Choroid plexus epithelial cell (primary cell): ENCODE data around the gene MTOR.
"Not testable (repeated sequence)": the region's sequence is repeated elsewhere in the genome, so short reads cannot be mapped to it uniquely, and the experiment has no call there.

Experiments used
- DNase-seq: peaks from one replicate; pipeline ENCODE4 v3.0.0-alpha.2; 2010; ENCODE audit warnings: low read depth
- H3K4me3 ChIP-seq: 2 replicates; pipeline ENCODE4 v1.5.1; 2011; ENCODE audit warnings: low read depth, mild to moderate bottlenecking, control low read depth, low read length, moderate library complexity
- CTCF ChIP-seq: conservative IDR thresholded peaks from 2 replicates; pipeline ENCODE4 v1.5.1; 2011; ENCODE audit warnings: low read depth, mild to moderate bottlenecking, control low read depth, inconsistent platforms, low read length, moderate library complexity

Gene MTOR

GRCh38 chr1:11080931-11081330, 181.4 kb downstream of the MTOR start:
- DNase-seq = no peak
- H3K4me3 ChIP-seq = no peak overlapping the region
- TF ChIP-seq CTCF = no peak

GRCh38 chr1:11078631-11079030, 183.7 kb downstream of the MTOR start:
- no peak overlapping the region for H3K4me3 ChIP-seq
- no peak for DNase-seq
- TF ChIP-seq CTCF = no peak

- DNase-seq, H3K4me3 ChIP-seq: not testable (repeated sequence)
Observed at GRCh38 chr1:11073398-11073797, 189.0 kb downstream of the MTOR start.

- DNase-seq = no peak
- no peak overlapping the region for H3K4me3 ChIP-seq
- no peak for TF ChIP-seq CTCF
Observed at GRCh38 chr1:11072216-11072917, 190.0 kb downstream of the MTOR start.

- TF ChIP-seq CTCF = no peak
- DNase-seq = no peak
- H3K4me3 ChIP-seq = no peak overlapping the region
Observed at GRCh38 chr1:11071463-11072215, 190.7 kb downstream of the MTOR start.

- no peak for DNase-seq
- TF ChIP-seq CTCF = no peak
- H3K4me3 ChIP-seq = no peak overlapping the region
Observed at GRCh38 chr1:11070876-11071275, 191.5 kb downstream of the MTOR start.

GRCh38 chr1:11068600-11069473, 193.5 kb downstream of the MTOR start:
- H3K4me3 ChIP-seq = no peak overlapping the region
- TF ChIP-seq CTCF = no peak
- DNase-seq = no peak
